Measurements from ENCODE around the gene CCDC51. TPM values are rescaled to one million over a fixed set of nuclear protein-coding genes. Genes with fewer than 3 reads are reported as not detected.
A peak's percentile ranks its signal among the peaks of the same experiment; 100 is the strongest.

CCDC51 gene
- total RNA-seq, 1 donor from 2014 or later = 10.6 TPM

GRCh38 chr3:48426944-48427629 is 12.8 kb downstream of the CCDC51 start:
- no peak for DNase-seq (ENCODE audit: low spot score)
- ATAC-seq = peak; percentile 35
- intact Hi-C loops (cut with DNase I) = no loop called here

GRCh38 chr3:48426401-48426909 is 13.5 kb downstream of the CCDC51 start:
- ATAC-seq = peak; percentile 23
- intact Hi-C loops (cut with DNase I) = no loop called here
- DNase-seq (ENCODE audit: low spot score) = no peak

GRCh38 chr3:48425281-48425812 is 14.6 kb downstream of the CCDC51 start:
- no peak for ATAC-seq
- DNase-seq (ENCODE audit: low spot score) = no peak
- intact Hi-C loops (cut with DNase I) = no loop called here

- intact Hi-C loops (cut with DNase I) = no loop called here
- no peak for DNase-seq (ENCODE audit: low spot score)
- ATAC-seq = no peak
Measured at GRCh38 chr3:48423883-48424695, 15.8 kb downstream of the CCDC51 start.

GRCh38 chr3:48423241-48423882 is 16.6 kb downstream of the CCDC51 start:
- DNase-seq (ENCODE audit: low spot score) (no peak), ATAC-seq (no peak)
- intact Hi-C loops (cut with DNase I) = no loop called here

GRCh38 chr3:48422681-48423080 is 17.2 kb downstream of the CCDC51 start:
- ATAC-seq = no peak
- intact Hi-C loops (cut with DNase I) = no loop called here
- DNase-seq (ENCODE audit: low spot score) = no peak

GRCh38 chr3:48422272-48422671 is 17.6 kb downstream of the CCDC51 start:
- DNase-seq (ENCODE audit: low spot score) (no peak), ATAC-seq (no peak)
- intact Hi-C loops (cut with DNase I) = no loop called here

GRCh38 chr3:48420561-48420960 is 19.4 kb downstream of the CCDC51 start:
- no peak for ATAC-seq
- intact Hi-C loops (cut with DNase I) = no loop called here

GRCh38 chr3:48419597-48419996 is 20.3 kb downstream of the CCDC51 start:
- DNase-seq (ENCODE audit: low spot score) = no peak
- intact Hi-C loops (cut with DNase I) = no loop called here

More at GRCh38 chr3:48420561-48420960, 19.4 kb downstream of the CCDC51 start:
- DNase-seq (ENCODE audit: low spot score) = no peak

GRCh38 chr3:48419149-48419548 is 20.8 kb downstream of the CCDC51 start:
- intact Hi-C loops (cut with DNase I) = no loop called here
- DNase-seq (ENCODE audit: low spot score) = no peak
- ATAC-seq = no peak

More at GRCh38 chr3:48419597-48419996, 20.3 kb downstream of the CCDC51 start:
- ATAC-seq = no peak

- intact Hi-C loops (cut with DNase I) = no loop called here
- ATAC-seq (no peak), DNase-seq (ENCODE audit: low spot score) (no peak)
Measured at GRCh38 chr3:48418651-48419050, 21.3 kb downstream of the CCDC51 start.

GRCh38 chr3:48418140-48418539 is 21.8 kb downstream of the CCDC51 start:
- intact Hi-C loops (cut with DNase I) = no loop called here
- no peak for DNase-seq (ENCODE audit: low spot score)
- no peak for ATAC-seq

GRCh38 chr3:48417529-48418108 is 22.3 kb downstream of the CCDC51 start:
- intact Hi-C loops (cut with DNase I) = no loop called here
- no peak for ATAC-seq
- no peak for DNase-seq (ENCODE audit: low spot score)

- DNase-seq (ENCODE audit: low spot score) (no peak), ATAC-seq (no peak)
- intact Hi-C loops (cut with DNase I) = no loop called here
Measured at GRCh38 chr3:48416546-48416945, 23.4 kb downstream of the CCDC51 start.

GRCh38 chr3:48416091-48416505 is 23.8 kb downstream of the CCDC51 start:
- no peak for ATAC-seq
- DNase-seq (ENCODE audit: low spot score) = no peak
- intact Hi-C loops (cut with DNase I) = no loop called here

- intact Hi-C loops (cut with DNase I) = no loop called here
- ATAC-seq = no peak
- DNase-seq (ENCODE audit: low spot score) = no peak
Measured at GRCh38 chr3:48415251-48415953, 24.5 kb downstream of the CCDC51 start.

- no peak for ATAC-seq
- intact Hi-C loops (cut with DNase I) = no loop called here
- DNase-seq (ENCODE audit: low spot score) = no peak
Measured at GRCh38 chr3:48414376-48415250, 25.3 kb downstream of the CCDC51 start.

GRCh38 chr3:48413611-48414010 is 26.3 kb downstream of the CCDC51 start:
- intact Hi-C loops (cut with DNase I) = no loop called here
- ATAC-seq (no peak), DNase-seq (ENCODE audit: low spot score) (no peak)
